SK-N-SH (cell line): ENCODE data around the gene STRBP. TPM values are rescaled to one million over a fixed set of nuclear protein-coding genes. Genes with fewer than 3 reads are reported as not detected.

Experiments used
- CTCF ChIA-PET: fragments of 300-600, 350-600 bp; formaldehyde crosslinking; extraction: SDS; loops from one replicate; lab custom pipeline; 2021; lab: Yijun Ruan, JAX
- POLR2A ChIA-PET: fragments of 350-600 bp; sonication (Branson Sonifier 250); formaldehyde crosslinking; extraction: SDS; loops from one replicate; lab custom pipeline; 2020; ENCODE audit warnings: antibody characterized with exemption, inconsistent platforms; lab: Yijun Ruan, JAX
- DNase-seq: peaks from one replicate; pipeline ENCODE4 v3.0.0; 2012
- H2AFZ ChIP-seq: fragments of 200-600 bp; sonication (generic); 2 replicates; pipeline ENCODE4 v1.8.1; 2016; ENCODE audit warnings: antibody characterized with exemption, mild to moderate bottlenecking, low read depth
- H3F3A ChIP-seq: fragments of 200-600 bp; sonication (generic); replicated peaks from 2 replicates; pipeline ENCODE3; 2016; ENCODE audit warnings: antibody characterized with exemption, mild to moderate bottlenecking; ENCODE audit not compliant: insufficient read depth
- H3K27ac ChIP-seq, 2 experiments: fragments of 200-500 bp in 1 of 2; fragments of 200-600 bp in 1 of 2; sonication (Bioruptor generic) in 1 of 2; sonication (generic), shearing (Covaris generic) in 1 of 2; 2 replicates each; pipeline versions ENCODE4 v1.5.1 to v1.6.1; 2014 to 2016; ENCODE audit warnings: low read depth in 2 of 2, inconsistent platforms in 1 of 2, low read length in 1 of 2, mild to moderate bottlenecking in 1 of 2, mixed read lengths in 1 of 2
- H3K27me3 ChIP-seq: fragments of 200-600 bp; sonication (generic), shearing (Covaris generic); 2 replicates; pipeline ENCODE4 v1.6.1; 2016; ENCODE audit warnings: mixed run types; ENCODE audit not compliant: insufficient read depth
- H3K36me3 ChIP-seq, 2 experiments: fragments of 200-500 bp in 1 of 2; fragments of 200-600 bp in 1 of 2; sonication (Bioruptor generic) in 1 of 2; sonication (generic) in 1 of 2; replicated peaks in 1 of 2; 2 replicates each; pipeline versions ENCODE3 to v1.5.1; 2014 to 2016; ENCODE audit warnings: low read length in 1 of 2, mild to moderate bottlenecking in 1 of 2; ENCODE audit not compliant: insufficient read depth in 2 of 2, control insufficient read depth in 1 of 2
- H3K4me1 ChIP-seq, 2 experiments: fragments of 200-500 bp in 1 of 2; fragments of 200-600 bp in 1 of 2; sonication (Bioruptor generic) in 1 of 2; sonication (generic), shearing (Covaris generic) in 1 of 2; 2 replicates each; pipeline versions ENCODE4 v1.5.1 to v1.6.1; 2014 to 2016; ENCODE audit warnings: low read depth in 1 of 2, low read length in 1 of 2, mixed run types in 1 of 2; ENCODE audit not compliant: insufficient read depth in 2 of 2, control insufficient read depth in 1 of 2
- H3K4me2 ChIP-seq: fragments of 200-600 bp; sonication (generic), shearing (Covaris generic); 2 replicates; pipeline ENCODE4 v1.6.1; 2017; ENCODE audit warnings: mixed run types
- H3K4me3 ChIP-seq, 2 experiments: fragments of 200-500 bp in 1 of 2; fragments of 200-600 bp in 1 of 2; sonication (Bioruptor generic) in 1 of 2; sonication (generic), shearing (Covaris generic) in 1 of 2; 2 replicates each; pipeline versions ENCODE4 v1.5.1 to v1.8.1; 2014 to 2016; ENCODE audit warnings: low read depth in 2 of 2, inconsistent platforms in 1 of 2, low read length in 1 of 2, mild to moderate bottlenecking in 1 of 2, mixed read lengths in 1 of 2, moderate library complexity in 1 of 2
- H3K79me2 ChIP-seq: fragments of 200-600 bp; sonication (generic); 2 replicates; pipeline ENCODE4 v1.8.1; 2017; ENCODE audit warnings: mild to moderate bottlenecking; ENCODE audit not compliant: insufficient read depth
- H3K9ac ChIP-seq: fragments of 200-600 bp; sonication (generic); 2 replicates; pipeline ENCODE4 v1.6.1; 2017; ENCODE audit warnings: mixed run types
- H3K9me2 ChIP-seq: fragments of 200-600 bp; sonication (generic); 2 replicates; pipeline ENCODE4 v1.6.1; 2017; ENCODE audit warnings: mixed run types
- H3K9me3 ChIP-seq: fragments of 200-600 bp; sonication (generic); 2 replicates; pipeline ENCODE4 v1.6.1; 2017; ENCODE audit warnings: mixed run types, mild to moderate bottlenecking, moderate library complexity
- H4K20me1 ChIP-seq: fragments of 200-600 bp; sonication (generic); 2 replicates; pipeline ENCODE4 v1.6.1; 2017; ENCODE audit warnings: mild to moderate bottlenecking, mixed run types; ENCODE audit not compliant: insufficient read depth
- CHD2 ChIP-seq: fragments of 150-350 bp; IDR thresholded peaks from 2 replicates; pipeline ENCODE4 v1.6.1; 2018; ENCODE audit warnings: low read length; ENCODE audit not compliant: partially characterized antibody
- ELF1 ChIP-seq: IDR thresholded peaks from 2 replicates; pipeline ENCODE4 v1.4.0; 2012
- FOXJ3 ChIP-seq: sonication (generic); formaldehyde crosslinking; IDR thresholded peaks from 2 replicates; pipeline ENCODE4 v1.5.1; 2020; ENCODE audit warnings: mild to moderate bottlenecking, missing genetic modification reagents
- GABPA ChIP-seq: IDR thresholded peaks from 2 replicates; pipeline ENCODE4 v1.4.0; 2012; ENCODE audit warnings: low read depth, mild to moderate bottlenecking
- GATA2 ChIP-seq: sonication (generic); formaldehyde crosslinking; IDR thresholded peaks from 2 replicates; pipeline ENCODE4 v1.5.0; 2020; ENCODE audit warnings: mild to moderate bottlenecking, missing genetic modification reagents
- JUND ChIP-seq: IDR thresholded peaks from 2 replicates; pipeline ENCODE4 v1.4.0; 2012
- MEF2A ChIP-seq: IDR thresholded peaks from 2 replicates; pipeline ENCODE4 v1.4.0; 2012; ENCODE audit warnings: low read depth, borderline replicate concordance
- MXI1 ChIP-seq: IDR thresholded peaks from 2 replicates; pipeline ENCODE4 v1.6.1; 2012; ENCODE audit warnings: mild to moderate bottlenecking, low read depth, low read length, improper control_type of control experiment
- NRF1 ChIP-seq: IDR thresholded peaks from 2 replicates; pipeline ENCODE4 v1.6.1; 2012; ENCODE audit warnings: low read depth, mild to moderate bottlenecking, low read length
- PBX3 ChIP-seq: IDR thresholded peaks from 2 replicates; pipeline ENCODE4; 2012
- RCOR1 ChIP-seq: fragments of 150-350 bp; IDR thresholded peaks from 2 replicates; pipeline ENCODE4 v1.6.1; 2017; ENCODE audit warnings: antibody characterized with exemption, low read length
- REST ChIP-seq: IDR thresholded peaks from 2 replicates; pipeline ENCODE4 v1.6.1; 2012; ENCODE audit warnings: mild to moderate bottlenecking, low read depth, low read length, moderate library complexity
- RFX5 ChIP-seq: IDR thresholded peaks from 2 replicates; pipeline ENCODE4 v1.6.1; 2012; ENCODE audit warnings: mild to moderate bottlenecking, improper control_type of control experiment, low read length
- SIN3A ChIP-seq: IDR thresholded peaks from 2 replicates; pipeline ENCODE4 v1.6.1; 2012; ENCODE audit warnings: low read depth, mild to moderate bottlenecking, low read length, moderate library complexity, borderline replicate concordance
- SMC3 ChIP-seq: IDR thresholded peaks from 2 replicates; pipeline ENCODE4 v1.6.1; 2012; ENCODE audit warnings: low read depth, low read length, improper control_type of control experiment
- TAF1 ChIP-seq: IDR thresholded peaks from 2 replicates; pipeline ENCODE4 v1.6.1; 2012; ENCODE audit warnings: low read depth, mild to moderate bottlenecking, low read length, moderate library complexity, borderline replicate concordance
- TCF12 ChIP-seq: IDR thresholded peaks from 2 replicates; pipeline ENCODE4 v1.4.0; 2012
- USF1 ChIP-seq: IDR thresholded peaks from 2 replicates; pipeline ENCODE4 v1.4.0; 2012; ENCODE audit warnings: low read depth, borderline replicate concordance
- YY1 ChIP-seq: IDR thresholded peaks from 2 replicates; pipeline ENCODE4 v1.4.0; 2012; ENCODE audit warnings: low read depth, mild to moderate bottlenecking
- WGBS: methylation state at CpG from one replicate; pipeline ENCODE4 v1.1.6; 2017; ENCODE audit warnings: low lambda C conversion rate; 5-methylcytosine and 5-hydroxymethylcytosine counted together
- polyA plus RNA-seq, 3 experiments: library from polyadenylated mRNA; depleted of rRNA; stranded (reverse); fragments of >200 nt; gene quantifications; 2 replicates each; pipeline ENCODE4 v1.2.3, GENCODE V29; 2012

STRBP gene
- polyA plus RNA-seq, 1 of the 3 experiments (the other 2 are of a cell fraction): 5.9 TPM

- peak; percentile 61 for DNase-seq
- Histone ChIP-seq H3K9ac (peak overlapping the region; percentile 66; the same call in 1 of the 2 replicates), H3K9me2 (no peaks in the 10 kb centered on the region), H3K9me3 (no peaks in the 10 kb centered on the region), H4K20me1 (no peaks in the 10 kb centered on the region), H3K27ac (no peak overlapping the region), H3F3A (no peaks in the 10 kb centered on the region), H3K4me2 (peak overlapping the region; percentile 88), H3K4me1 (peaks cover 0 to 14% of the 10 kb centered on the region in 2 experiments; a peak in 2 of 4 replicates), H3K4me3 (peak overlapping the region; percentile 67 to 75), H3K79me2 (no peaks in the 10 kb centered on the region; the same call in 1 of the 2 replicates), H3K36me3 (no peaks in the 10 kb centered on the region), H3K27me3 (no peaks in the 10 kb centered on the region), H2AFZ (no peak overlapping the region)
- ChIA-PET POLR2A (no interaction called here), CTCF (no interaction called here)
- WGBS: 13% methylated on average over 27 of the region's 34 CpGs
- TF ChIP-seq JUND: no peak
- no peak for TF ChIP-seq RCOR1
- TF ChIP-seq TCF12: no peak
- TF ChIP-seq RFX5: no peak
- TF ChIP-seq SIN3A: no peak
- no peak for TF ChIP-seq USF1
- no peak for TF ChIP-seq MXI1
- no peak for TF ChIP-seq GABPA
- no peak for TF ChIP-seq MEF2A
- no peak for TF ChIP-seq FOXJ3
- TF ChIP-seq CHD2: no peak
- TF ChIP-seq YY1: no peak
- TF ChIP-seq ELF1: no peak
- no peak for TF ChIP-seq NRF1
- no peak for TF ChIP-seq REST
- no peak for TF ChIP-seq SMC3
- no peak for TF ChIP-seq TAF1
- no peak for TF ChIP-seq GATA2 (CRISPR knock-in tag)
- no peak for TF ChIP-seq PBX3
Measured at GRCh38 chr9:123267481-123268198, 746 bp downstream of the STRBP start.
